Spinal cord (tissue), 10 donors: Measurements from ENCODE around the gene MRAS. TPM values are rescaled to one million over a fixed set of nuclear protein-coding genes. Genes with fewer than 3 reads are reported as not detected.

Experiments
- DNase-seq, 6 donors: peaks; one replicate each; pipeline versions ENCODE4 v3.0.0 to v3.0.0-alpha.2; 2013 to 2015; ENCODE audit warnings: low spot score in 6 of 6, low read depth in 4 of 6
- H3K27ac ChIP-seq: one replicate; pipeline ENCODE4 v1.5.1; 2013; ENCODE audit warnings: low read depth, low read length, control low read depth
- H3K27me3 ChIP-seq: one replicate; pipeline ENCODE4 v1.6.1; 2013; ENCODE audit warnings: low read length; ENCODE audit not compliant: control insufficient read depth, insufficient read depth
- H3K36me3 ChIP-seq: one replicate; pipeline ENCODE4 v1.6.1; 2013; ENCODE audit warnings: low read length; ENCODE audit not compliant: control insufficient read depth, insufficient read depth
- H3K4me1 ChIP-seq: one replicate; pipeline ENCODE4 v1.6.1; 2013; ENCODE audit warnings: low read length; ENCODE audit not compliant: control insufficient read depth, insufficient read depth
- H3K4me3 ChIP-seq: one replicate; pipeline ENCODE4 v1.5.1; 2013; ENCODE audit warnings: low read depth, low read length, control low read depth
- H3K9me3 ChIP-seq: one replicate; pipeline ENCODE4 v1.6.1; 2013; ENCODE audit warnings: low read length; ENCODE audit not compliant: control insufficient read depth, insufficient read depth
- WGBS: methylation state at CpG from one replicate; pipeline ENCODE4 v1.1.5; 2013; ENCODE audit warnings: missing lambda C conversion rate; ENCODE audit not compliant: insufficient coverage; 5-methylcytosine and 5-hydroxymethylcytosine counted together
- polyA plus RNA-seq, 2 donors: library from polyadenylated mRNA; unstranded; fragments of 120-200 nt; gene quantifications; one replicate each; pipeline ENCODE4 v1.2.1, GENCODE V29; 2013; ENCODE audit not compliant: insufficient read length in 2 of 2
- total RNA-seq, 2 donors: library from RNA; depleted of rRNA in 1 of 2; stranded (reverse); fragments of 120-200 nt in 1 of 2; fragments of >200 nt in 1 of 2; gene quantifications; one replicate each; pipeline versions ENCODE4 v1.2.3 to v1.2.4, GENCODE V29; 2013 to 2014
- donor health status: healthy.

MRAS gene
- total and polyA plus RNA-seq, 4 donors = 55.0 to 83.9 (median 81.7) TPM

DNA sequence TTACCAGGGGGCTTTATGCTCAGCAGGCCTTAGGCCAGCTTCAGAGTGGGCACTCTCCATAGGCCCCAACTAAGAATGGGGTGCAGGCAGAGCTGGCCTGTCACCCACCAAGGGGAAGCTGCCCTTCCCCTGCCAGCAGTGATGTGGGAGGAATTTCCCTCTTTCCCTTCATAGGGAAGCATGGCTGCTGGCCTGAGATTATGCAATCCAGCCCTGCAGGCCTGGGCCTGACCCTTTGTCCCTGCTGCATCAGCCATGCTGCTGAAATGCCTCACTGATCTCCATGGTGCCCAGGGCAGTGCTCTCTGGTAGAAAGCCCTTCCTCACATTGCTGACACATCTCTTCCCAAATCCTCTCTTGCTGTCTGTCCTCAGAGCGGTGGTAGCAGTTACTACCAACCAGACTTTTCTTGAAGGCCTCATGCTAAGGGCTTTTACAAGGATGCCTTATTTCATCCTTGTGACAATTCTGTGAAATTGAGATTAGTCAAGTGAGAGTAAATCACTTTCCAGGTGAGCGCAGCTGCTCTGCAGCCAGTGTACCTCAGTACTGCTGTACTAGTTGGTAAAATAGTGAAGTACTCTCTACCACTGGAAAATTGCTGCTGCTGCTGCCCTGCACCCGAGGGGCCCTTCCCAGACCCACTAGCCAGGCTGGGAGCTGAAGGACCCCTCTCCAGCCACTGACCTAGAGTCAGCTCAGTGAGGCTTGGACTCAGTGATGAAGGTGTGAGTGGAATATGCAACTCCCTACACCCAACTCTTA lies 33.8 kb downstream of the MRAS start:
- Histone ChIP-seq H3K27me3 (no peaks in the 10 kb centered on the region), H3K9me3 (no peaks in the 10 kb centered on the region), H3K27ac (peak overlapping the region; percentile 87), H3K4me3 (no peak overlapping the region), H3K36me3 (peaks cover 16% of the 10 kb centered on the region), H3K4me1 (peaks cover 32% of the 10 kb centered on the region)
- DNase-seq = peak in 4 of 6 donors; percentile 36 to 76 (median 40)
- WGBS = 100% methylated on average over 1 of the region's 3 CpGs

DNA sequence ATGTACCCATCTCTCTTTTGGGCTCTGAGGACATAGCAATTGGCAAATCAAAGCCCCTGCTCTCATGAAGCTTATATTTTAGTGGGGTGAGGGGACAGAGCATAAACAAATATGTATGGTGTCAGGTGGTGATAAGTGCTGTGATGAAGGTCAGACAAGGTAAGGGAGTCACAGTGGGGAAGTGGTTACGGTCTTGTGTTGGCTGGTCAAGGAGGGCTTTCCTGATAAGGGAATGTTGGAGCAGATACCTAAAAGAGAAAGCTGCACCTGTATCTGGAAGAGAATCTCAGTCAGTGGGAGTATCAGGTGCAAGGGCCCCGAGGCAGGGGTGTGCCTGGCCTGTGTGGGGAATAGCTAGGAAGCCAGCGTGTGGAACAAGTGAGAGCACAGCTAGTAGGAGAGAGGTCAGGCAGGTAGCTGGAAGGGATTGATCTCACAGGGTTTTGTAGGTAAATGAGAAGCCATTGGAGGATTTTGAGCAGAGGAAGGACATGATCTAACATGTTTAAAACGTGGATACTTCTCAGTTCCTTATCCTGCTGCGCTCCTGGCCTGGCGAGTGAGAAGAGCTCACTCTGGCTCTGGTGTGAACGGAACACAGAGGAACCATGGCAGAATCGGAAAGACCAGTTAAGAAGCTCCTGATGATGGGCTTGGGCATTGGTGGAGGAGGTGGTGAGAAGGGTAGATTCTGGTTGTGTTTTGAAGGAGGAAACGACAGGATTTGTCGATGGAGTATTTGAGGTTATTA lies 35.5 kb downstream of the MRAS start:
- Histone ChIP-seq H3K27ac (no peak overlapping the region), H3K36me3 (peaks cover 7% of the 10 kb centered on the region), H3K27me3 (no peaks in the 10 kb centered on the region), H3K4me1 (peaks cover 32% of the 10 kb centered on the region), H3K9me3 (no peaks in the 10 kb centered on the region), H3K4me3 (no peak overlapping the region)
- 95% methylated on average over 10 of the region's 10 CpGs for WGBS
- DNase-seq = no peak

DNA sequence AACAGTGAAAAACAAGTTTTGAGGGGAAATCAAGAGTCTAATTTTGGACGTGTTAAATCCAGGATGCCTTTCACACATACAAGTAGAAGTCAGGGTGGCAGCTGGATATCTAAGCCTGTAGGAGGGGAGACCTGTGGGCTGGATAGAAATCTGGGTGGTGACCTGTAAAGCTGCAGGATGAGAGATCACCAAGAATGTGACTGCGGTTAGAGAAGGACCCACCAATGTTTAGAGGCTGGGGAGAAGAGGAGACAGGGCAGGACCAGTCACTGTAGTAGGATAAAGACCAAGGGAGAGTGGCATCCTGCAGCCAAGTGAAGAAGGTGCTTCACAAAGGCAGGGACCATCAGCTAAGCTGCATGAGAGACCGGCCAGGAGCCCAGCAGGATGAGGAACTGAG lies 36.2 kb downstream of the MRAS start:
- 94% methylated on average over 3 of the region's 3 CpGs for WGBS
- DNase-seq = no peak
- Histone ChIP-seq H3K27me3 (no peaks in the 10 kb centered on the region), H3K27ac (no peak overlapping the region), H3K4me1 (peaks cover 36% of the 10 kb centered on the region), H3K4me3 (no peak overlapping the region), H3K36me3 (peaks cover 4% of the 10 kb centered on the region), H3K9me3 (no peaks in the 10 kb centered on the region)

DNA sequence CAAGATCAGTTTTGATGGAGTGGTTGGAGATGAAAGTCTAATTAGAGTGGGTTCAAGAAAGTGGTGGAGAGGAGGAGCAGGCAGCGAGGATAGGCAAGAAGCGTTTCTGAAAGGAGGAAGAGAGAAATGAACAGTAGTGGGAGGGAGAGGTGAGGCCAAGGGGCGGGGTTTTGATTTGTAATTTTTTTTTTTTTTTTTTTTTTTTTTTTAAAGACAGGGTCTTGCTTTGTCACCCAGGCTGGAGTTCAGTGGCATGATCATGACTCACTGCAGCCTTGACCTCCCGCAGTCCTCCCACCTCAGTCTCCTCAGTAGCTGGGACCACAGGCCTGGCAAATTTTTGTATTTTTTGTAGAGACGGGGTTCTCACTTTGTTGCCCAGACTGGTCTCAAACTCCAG lies 36.6 kb downstream of the MRAS start:
- no peak overlapping the region for H3K27ac ChIP-seq
- H3K27me3 ChIP-seq = no peaks in the 10 kb centered on the region
- no peaks in the 10 kb centered on the region for H3K9me3 ChIP-seq
- 100% methylated on average over 1 of the region's 5 CpGs for WGBS
- no peak for DNase-seq
- H3K4me3 ChIP-seq = no peak overlapping the region
- peaks cover 4% of the 10 kb centered on the region for H3K36me3 ChIP-seq
- peaks cover 40% of the 10 kb centered on the region for H3K4me1 ChIP-seq

DNA sequence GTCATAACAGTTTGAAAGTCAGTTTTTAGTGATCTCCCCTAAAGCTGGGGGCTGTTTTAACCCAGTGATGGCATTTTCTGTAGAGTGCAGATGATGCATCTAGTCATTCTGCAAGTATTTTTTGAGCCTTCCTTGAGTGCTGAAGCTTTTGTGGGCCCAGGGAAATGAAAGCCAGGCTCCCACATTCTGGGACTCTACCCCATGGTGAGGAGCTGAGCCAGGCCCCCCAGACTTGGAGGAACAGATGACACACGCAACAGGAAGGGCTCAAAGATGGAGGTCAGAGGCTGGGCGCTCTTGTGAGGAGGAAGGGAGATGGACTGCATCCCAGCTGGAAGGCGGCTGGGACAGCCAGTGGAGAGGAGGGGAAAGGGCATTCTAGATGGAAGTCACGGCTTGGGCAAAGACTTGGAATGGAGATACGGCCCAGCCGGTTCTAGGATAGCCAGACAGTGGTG lies 40.8 kb downstream of the MRAS start:
- Histone ChIP-seq H3K27me3 (no peaks in the 10 kb centered on the region), H3K9me3 (no peaks in the 10 kb centered on the region), H3K4me3 (no peak overlapping the region), H3K27ac (no peak overlapping the region), H3K4me1 (peaks cover 15% of the 10 kb centered on the region), H3K36me3 (no peaks in the 10 kb centered on the region)
- 96% methylated on average over 6 of the region's 6 CpGs for WGBS
- DNase-seq = no peak

DNA sequence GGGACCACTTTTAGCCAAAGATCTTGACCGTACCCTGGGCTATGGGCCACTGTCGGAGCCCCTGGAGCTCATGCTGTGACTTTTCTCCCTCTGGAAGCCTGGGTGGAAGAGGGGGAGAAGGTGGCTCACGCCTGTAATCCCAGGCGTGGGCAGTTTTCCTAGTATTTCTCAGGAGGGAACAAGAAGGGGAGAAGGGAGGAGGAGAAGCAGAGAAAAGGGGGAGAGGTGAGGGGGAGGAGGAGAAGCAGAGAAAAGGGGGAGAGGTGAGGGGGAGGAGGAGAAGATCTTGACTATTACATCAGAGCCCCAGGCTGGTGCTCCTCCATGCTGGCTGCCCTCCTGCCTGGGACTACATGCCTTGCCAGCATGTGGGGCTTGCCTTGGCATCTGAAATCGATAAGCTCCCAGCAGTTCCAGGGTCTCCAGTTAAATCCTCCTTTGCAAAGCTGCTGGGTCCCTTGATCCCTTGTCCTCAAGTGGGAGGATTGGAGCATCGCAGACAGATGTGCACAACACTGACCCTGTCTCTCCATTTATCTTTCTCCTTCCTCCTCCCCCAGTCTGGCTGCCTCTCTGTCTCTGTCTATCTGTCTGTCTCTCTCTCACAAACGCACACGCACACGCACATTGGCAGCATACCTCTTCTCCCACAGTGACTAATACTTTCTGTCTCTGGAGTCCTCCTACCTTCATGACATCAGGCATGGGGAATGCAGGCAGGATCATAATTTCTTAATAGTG lies 41.6 kb downstream of the MRAS start:
- peaks cover 15% of the 10 kb centered on the region for H3K4me1 ChIP-seq
- H3K27me3 ChIP-seq = no peaks in the 10 kb centered on the region
- H3K27ac ChIP-seq = no peak overlapping the region
- H3K36me3 ChIP-seq = peaks cover 2% of the 10 kb centered on the region
- no peak overlapping the region for H3K4me3 ChIP-seq
- peak in 1 of 6 donors; percentile 20 for DNase-seq
- H3K9me3 ChIP-seq = no peaks in the 10 kb centered on the region
- WGBS = 52% methylated on average over 8 of the region's 9 CpGs

DNA sequence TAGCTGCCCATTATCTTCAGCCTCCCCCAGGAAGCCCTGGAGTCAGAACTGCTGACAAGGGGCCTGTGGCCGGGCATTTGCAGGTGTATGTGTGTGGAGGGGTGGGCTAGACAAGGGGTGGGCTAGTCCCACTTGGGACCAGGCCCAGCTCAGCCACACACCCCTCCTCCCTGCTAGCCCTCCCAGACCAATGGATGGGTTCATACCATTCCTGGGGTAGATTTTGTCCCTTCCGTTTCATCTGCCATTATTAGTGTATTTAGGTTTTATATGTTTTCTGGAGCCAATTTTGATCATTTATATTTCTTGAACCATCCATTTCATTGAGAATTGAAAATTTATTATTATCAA lies 42.2 kb downstream of the MRAS start:
- Histone ChIP-seq H3K27ac (no peak overlapping the region), H3K27me3 (no peaks in the 10 kb centered on the region), H3K4me1 (peaks cover 15% of the 10 kb centered on the region), H3K4me3 (no peak overlapping the region), H3K36me3 (peaks cover 6% of the 10 kb centered on the region), H3K9me3 (no peaks in the 10 kb centered on the region)
- DNase-seq = no peak
- no CpG with 5 or more reads among the region's 2 CpGs for WGBS

DNA sequence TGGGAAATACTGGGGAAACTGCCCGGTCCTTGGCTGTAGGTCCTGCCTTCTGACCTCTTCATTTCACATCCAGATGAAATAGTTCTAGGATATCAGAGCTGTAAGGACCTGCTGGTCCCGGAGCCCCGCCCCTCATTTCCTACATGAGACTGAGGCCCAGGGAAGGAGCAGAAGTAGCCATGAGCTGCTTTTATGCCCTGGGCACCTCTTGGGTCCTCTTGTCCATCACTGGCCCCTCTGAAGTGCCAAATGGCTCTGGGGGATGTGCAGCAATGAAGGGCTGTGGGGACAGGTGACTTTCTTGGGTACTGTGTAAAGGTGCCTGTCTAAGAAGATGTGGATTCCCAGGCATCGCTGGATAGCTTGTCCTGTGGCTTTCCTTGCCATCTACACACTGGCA lies 45.8 kb downstream of the MRAS start:
- Histone ChIP-seq H3K9me3 (no peaks in the 10 kb centered on the region), H3K27me3 (no peaks in the 10 kb centered on the region), H3K4me3 (no peak overlapping the region), H3K36me3 (peaks cover 26% of the 10 kb centered on the region), H3K4me1 (peaks cover 22% of the 10 kb centered on the region), H3K27ac (no peak overlapping the region)
- DNase-seq = no peak
- WGBS = 94% methylated on average over 3 of the region's 4 CpGs

DNA sequence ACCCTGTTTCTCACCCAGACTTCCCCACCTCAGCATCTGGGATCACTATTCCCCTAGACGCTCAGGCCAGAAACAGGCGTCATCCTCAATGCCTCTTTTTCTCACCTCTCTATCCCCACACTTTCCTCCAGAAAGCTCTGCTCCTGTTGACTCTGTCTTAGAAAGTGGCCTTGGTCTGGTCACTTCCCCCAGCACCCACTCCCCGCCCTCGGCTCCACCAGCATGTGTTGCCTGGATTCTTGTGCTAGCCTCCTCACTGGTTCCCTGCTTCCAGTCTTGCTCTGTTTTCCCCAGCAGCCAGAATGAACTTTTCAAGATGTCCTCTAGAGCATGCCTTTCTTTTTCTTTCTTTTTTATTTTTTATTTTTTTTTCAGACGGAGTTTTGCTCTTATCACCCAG lies 46.3 kb downstream of the MRAS start:
- WGBS = 94% methylated on average over 5 of the region's 5 CpGs
- Histone ChIP-seq H3K9me3 (no peaks in the 10 kb centered on the region), H3K4me1 (peaks cover 17% of the 10 kb centered on the region), H3K27me3 (no peaks in the 10 kb centered on the region), H3K36me3 (peaks cover 28% of the 10 kb centered on the region), H3K4me3 (no peak overlapping the region), H3K27ac (no peak overlapping the region)
- no peak for DNase-seq
